Loucy (cell line): ENCODE data around the gene PLPP1.

Experiments
- H2AFZ ChIP-seq: fragments of 200-600 bp; sonication (generic); 2 replicates; pipeline ENCODE4 v1.6.0; 2016; ENCODE audit warnings: antibody characterized with exemption, mild to moderate bottlenecking, low read length, moderate library complexity
- H3F3A ChIP-seq: fragments of 200-600 bp; 2 replicates; pipeline ENCODE4 v1.6.0; 2016; ENCODE audit warnings: antibody characterized with exemption, low read depth, mild to moderate bottlenecking
- H3K27me3 ChIP-seq: fragments of 200-600 bp; sonication (generic); 2 replicates; pipeline ENCODE4 v1.6.1; 2014; ENCODE audit warnings: low read length, mild to moderate bottlenecking; ENCODE audit not compliant: insufficient read depth, poor library complexity, severe bottlenecking
- H3K36me3 ChIP-seq: fragments of 200-600 bp; sonication (generic); 2 replicates; pipeline ENCODE4 v1.6.1; 2016; ENCODE audit warnings: low read length; ENCODE audit not compliant: insufficient read depth
- H3K4me1 ChIP-seq: fragments of 200-600 bp; sonication (generic); 2 replicates; pipeline ENCODE4 v1.5.1; 2014; ENCODE audit warnings: low read length, mild to moderate bottlenecking; ENCODE audit not compliant: insufficient read depth, poor library complexity, severe bottlenecking
- H3K4me2 ChIP-seq: fragments of 200-600 bp; sonication (generic); 2 replicates; pipeline ENCODE4 v1.6.0; 2014; ENCODE audit warnings: antibody characterized with exemption, low read length, low read depth, mild to moderate bottlenecking; ENCODE audit not compliant: poor library complexity, severe bottlenecking
- H3K4me3 ChIP-seq: fragments of 200-600 bp; sonication (generic); 2 replicates; pipeline ENCODE4 v1.5.1; 2014; ENCODE audit warnings: low read length, mild to moderate bottlenecking, mixed read lengths; ENCODE audit not compliant: poor library complexity, severe bottlenecking
- H3K79me2 ChIP-seq: fragments of 200-600 bp; sonication (generic); 2 replicates; pipeline ENCODE4 v1.6.1; 2014; ENCODE audit warnings: low read length; ENCODE audit not compliant: insufficient read depth
- H3K9ac ChIP-seq: fragments of 200-600 bp; sonication (generic); 2 replicates; pipeline ENCODE4 v1.6.0; 2014; ENCODE audit warnings: mild to moderate bottlenecking, low read depth, low read length, moderate library complexity; ENCODE audit not compliant: poor library complexity, severe bottlenecking
- H3K9me2 ChIP-seq: fragments of 200-600 bp; sonication (generic); replicated peaks from 2 replicates; pipeline ENCODE4 v1.6.1; 2016; ENCODE audit warnings: low read depth, low read length, mixed read lengths
- H3K9me3 ChIP-seq: fragments of 200-600 bp; sonication (generic); 2 replicates; pipeline ENCODE4 v1.6.1; 2014; ENCODE audit warnings: mild to moderate bottlenecking, antibody characterized with exemption, low read length, low read depth; ENCODE audit not compliant: insufficient read depth
- H4K20me1 ChIP-seq: fragments of 200-600 bp; sonication (generic); 2 replicates; pipeline ENCODE4 v1.6.0; 2014; ENCODE audit warnings: antibody characterized with exemption, low read length, mild to moderate bottlenecking; ENCODE audit not compliant: insufficient read depth, poor library complexity, severe bottlenecking
- EZH2phosphoT487 ChIP-seq: fragments of 200-600 bp; IDR thresholded peaks from 2 replicates; pipeline ENCODE4 v1.6.1; 2018; ENCODE audit warnings: antibody characterized with exemption, mild to moderate bottlenecking, moderate library complexity, borderline replicate concordance
- TF ChIP-seq, protein P1 (sequence below): fragments of 200-600 bp; sonication (generic); conservative IDR thresholded peaks from 2 replicates; pipeline ENCODE4 v1.5.1; 2014; ENCODE audit warnings: mild to moderate bottlenecking, antibody characterized with exemption, low read length

PLPP1 gene

DNA sequence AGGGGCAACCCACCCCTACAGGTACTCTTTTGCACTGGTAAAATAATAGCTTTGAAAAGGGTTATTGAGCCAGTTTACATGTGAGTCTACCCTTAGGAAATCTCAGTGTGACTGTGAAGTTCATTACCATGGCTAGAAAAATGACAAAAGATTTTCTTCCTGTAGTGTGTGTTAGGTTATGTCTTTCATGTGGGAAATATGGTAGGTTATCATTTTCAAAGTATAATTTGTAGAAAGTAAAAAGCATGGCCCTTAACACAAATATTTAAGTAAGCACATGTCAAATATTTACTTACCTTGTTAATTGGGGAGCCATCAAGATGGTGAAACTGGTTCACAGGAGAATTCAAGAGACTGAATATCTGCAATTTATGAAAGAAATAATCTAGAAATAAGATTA lies 37.3 kb upstream of the PLPP1 start:
- no peaks in the 10 kb centered on the region for H3K9me3 ChIP-seq
- H3K9me2 ChIP-seq = no peaks in the 10 kb centered on the region
- H3K4me3 ChIP-seq = no peak overlapping the region
- no peak overlapping the region for H3K4me2 ChIP-seq
- no peak overlapping the region for H3K9ac ChIP-seq
- no peaks in the 10 kb centered on the region for H3K36me3 ChIP-seq
- no peaks in the 10 kb centered on the region for H4K20me1 ChIP-seq
- H3F3A ChIP-seq = no peaks in the 10 kb centered on the region
- H3K79me2 ChIP-seq = no peaks in the 10 kb centered on the region
- H2AFZ ChIP-seq = no peak overlapping the region
- no peaks in the 10 kb centered on the region for H3K27me3 ChIP-seq
- TF ChIP-seq EZH2phosphoT487 = no peak
- TF ChIP-seq, protein P1, sequence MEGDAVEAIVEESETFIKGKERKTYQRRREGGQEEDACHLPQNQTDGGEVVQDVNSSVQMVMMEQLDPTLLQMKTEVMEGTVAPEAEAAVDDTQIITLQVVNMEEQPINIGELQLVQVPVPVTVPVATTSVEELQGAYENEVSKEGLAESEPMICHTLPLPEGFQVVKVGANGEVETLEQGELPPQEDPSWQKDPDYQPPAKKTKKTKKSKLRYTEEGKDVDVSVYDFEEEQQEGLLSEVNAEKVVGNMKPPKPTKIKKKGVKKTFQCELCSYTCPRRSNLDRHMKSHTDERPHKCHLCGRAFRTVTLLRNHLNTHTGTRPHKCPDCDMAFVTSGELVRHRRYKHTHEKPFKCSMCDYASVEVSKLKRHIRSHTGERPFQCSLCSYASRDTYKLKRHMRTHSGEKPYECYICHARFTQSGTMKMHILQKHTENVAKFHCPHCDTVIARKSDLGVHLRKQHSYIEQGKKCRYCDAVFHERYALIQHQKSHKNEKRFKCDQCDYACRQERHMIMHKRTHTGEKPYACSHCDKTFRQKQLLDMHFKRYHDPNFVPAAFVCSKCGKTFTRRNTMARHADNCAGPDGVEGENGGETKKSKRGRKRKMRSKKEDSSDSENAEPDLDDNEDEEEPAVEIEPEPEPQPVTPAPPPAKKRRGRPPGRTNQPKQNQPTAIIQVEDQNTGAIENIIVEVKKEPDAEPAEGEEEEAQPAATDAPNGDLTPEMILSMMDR = no peak
- H3K4me1 ChIP-seq = peaks cover 12% of the 10 kb centered on the region

DNA sequence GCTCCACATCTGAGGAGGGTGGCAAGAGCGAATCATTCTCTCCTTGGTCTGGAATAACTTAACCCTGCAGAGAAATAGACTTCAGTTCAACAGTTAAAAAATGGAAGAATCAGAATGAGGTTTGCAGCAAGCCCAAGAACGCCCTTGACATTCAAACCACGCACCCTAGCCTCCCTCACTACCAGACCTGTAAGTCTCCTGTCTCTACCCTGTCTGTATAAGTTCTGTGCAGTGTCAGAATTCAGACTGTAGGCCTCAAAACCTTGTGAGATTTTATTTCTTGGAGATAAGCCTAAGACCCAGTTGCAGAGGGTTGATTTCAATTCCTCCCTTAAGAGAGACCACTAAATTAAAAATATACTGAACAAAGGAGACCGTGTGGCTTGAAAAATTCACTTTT lies 35.8 kb upstream of the PLPP1 start:
- H3K27me3 ChIP-seq = no peaks in the 10 kb centered on the region
- H4K20me1 ChIP-seq = no peaks in the 10 kb centered on the region
- H3K9me3 ChIP-seq = no peaks in the 10 kb centered on the region
- no peaks in the 10 kb centered on the region for H3K36me3 ChIP-seq
- H3K4me1 ChIP-seq = no peaks in the 10 kb centered on the region
- TF ChIP-seq, protein P1 = no peak
- no peak for TF ChIP-seq EZH2phosphoT487
- H3K79me2 ChIP-seq = no peaks in the 10 kb centered on the region
- no peak overlapping the region for H3K4me2 ChIP-seq
- no peaks in the 10 kb centered on the region for H3F3A ChIP-seq
- H3K9ac ChIP-seq = no peak overlapping the region
- H2AFZ ChIP-seq = no peak overlapping the region
- H3K4me3 ChIP-seq = no peak overlapping the region
- no peaks in the 10 kb centered on the region for H3K9me2 ChIP-seq

DNA sequence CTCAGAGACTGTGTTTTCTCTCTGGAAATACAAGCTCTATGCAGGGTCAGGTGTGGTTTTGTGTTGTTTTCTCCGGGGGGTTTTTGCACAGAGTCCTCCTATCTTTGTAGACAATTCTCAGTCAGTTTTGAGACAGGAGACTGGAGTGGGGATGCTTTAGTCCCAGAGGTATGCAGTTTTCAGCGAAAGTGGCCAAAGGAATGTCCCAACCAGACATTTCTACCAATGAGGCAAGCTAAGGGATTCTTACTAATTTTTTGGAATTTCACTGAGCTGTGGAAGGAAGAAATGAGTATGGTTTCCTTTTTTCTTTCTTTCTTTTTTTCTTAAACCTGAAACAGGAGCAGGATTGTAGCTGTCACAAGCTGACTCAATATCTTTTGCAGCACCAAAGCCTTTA lies 35.3 kb upstream of the PLPP1 start:
- Histone ChIP-seq H3K9ac (no peak overlapping the region), H3K4me2 (no peak overlapping the region)
- TF ChIP-seq, protein P1 = no peak
- TF ChIP-seq EZH2phosphoT487 = no peak

More for the DNA sequence above, 35.3 kb upstream of the PLPP1 start:
- H2AFZ ChIP-seq = 0 out of 2 replicates have a peak overlapping the region, but pooled peaks have one; percentile 12
- H3K27me3 ChIP-seq = no peaks in the 10 kb centered on the region
- H3K79me2 ChIP-seq = no peaks in the 10 kb centered on the region
- H4K20me1 ChIP-seq = no peaks in the 10 kb centered on the region
- H3K9me3 ChIP-seq = no peaks in the 10 kb centered on the region
- no peaks in the 10 kb centered on the region for H3K9me2 ChIP-seq
- no peaks in the 10 kb centered on the region for H3K36me3 ChIP-seq
- H3K4me1 ChIP-seq = no peaks in the 10 kb centered on the region
- H3F3A ChIP-seq = no peaks in the 10 kb centered on the region
- H3K4me3 ChIP-seq = no peak overlapping the region
